Right atrium auricular region (tissue), 2 donors: ENCODE data around the gene NEAT1. TPM values are rescaled to one million over a fixed set of nuclear protein-coding genes. Genes with fewer than 3 reads are reported as not detected.

Source experiments
- DNase-seq: peaks from one replicate; pipeline ENCODE4 v3.0.0-alpha.2; 2019; ENCODE audit warnings: low spot score
- H3K27ac ChIP-seq, 2 donors: fragments of 200-600 bp; sonication (generic); 1 replicate in 1 of 2; 2 replicates in 1 of 2; pipeline ENCODE4 v1.5.1; 2016 to 2019
- H3K27me3 ChIP-seq, 2 donors: fragments of 200-600 bp; sonication (generic); one replicate each; pipeline versions ENCODE4 v1.5.1 to v1.6.0; 2017 to 2019
- H3K36me3 ChIP-seq: fragments of 200-600 bp; sonication (generic); one replicate; pipeline ENCODE4 v1.5.1; 2016
- H3K4me1 ChIP-seq, 2 donors: fragments of 200-600 bp; sonication (generic); one replicate each; pipeline versions ENCODE4 v1.5.1 to v1.6.0; 2017 to 2019
- H3K4me3 ChIP-seq, 2 donors: fragments of 200-600 bp; sonication (generic); 1 replicate in 1 of 2; 2 replicates in 1 of 2; pipeline ENCODE4 v1.5.1; 2017 to 2019; ENCODE audit warnings: mild to moderate bottlenecking in 1 of 2, moderate library complexity in 1 of 2
- H3K9me3 ChIP-seq, 2 donors: fragments of 200-600 bp; sonication (generic); one replicate each; pipeline ENCODE4 v1.5.1; 2019
- total RNA-seq, 2 donors: library from RNA; depleted of rRNA; stranded (reverse); fragments of >200 nt; gene quantifications; one replicate each; pipeline ENCODE4 v1.1.0, GENCODE V29; 2016
- TF ChIP-seq, protein P1 (sequence below), 2 donors: fragments of 200-600 bp; sonication (generic); IDR thresholded peaks; one replicate each; pipeline ENCODE4 v1.5.1; 2019; ENCODE audit warnings: antibody characterized with exemption in 2 of 2

Gene NEAT1
- total RNA-seq, 2 donors from 2014 or later: 43.7 to 52.5 TPM

DNA sequence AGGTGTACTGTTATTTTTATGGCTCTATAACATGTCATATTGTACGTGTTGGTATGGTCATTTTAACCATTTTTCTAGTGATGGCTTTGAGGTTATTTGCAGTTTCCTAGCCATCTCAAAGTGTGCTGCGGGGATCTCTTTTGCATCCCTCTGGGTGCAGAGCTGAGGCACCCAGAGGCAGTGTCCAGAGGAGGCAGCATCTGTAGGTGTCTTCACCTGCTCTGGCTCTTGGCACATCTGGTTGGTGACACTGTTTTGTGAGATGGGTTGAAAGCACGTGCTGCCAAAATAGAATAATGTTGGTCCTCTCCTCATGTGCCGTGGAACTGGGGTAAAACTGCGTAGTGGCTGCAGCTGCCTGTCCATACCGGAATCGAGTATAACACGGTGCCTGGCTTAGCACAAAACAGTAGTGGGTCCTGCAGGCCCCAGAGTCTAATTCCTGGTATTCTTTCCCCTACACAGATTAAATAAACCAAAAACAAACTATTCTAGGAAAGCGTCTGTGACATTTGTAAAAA lies 12.9 kb downstream of the NEAT1 start:
- peak overlapping the region in 1 of 2 donors; percentile 8 for H3K4me3 ChIP-seq
- peaks cover 0 to 89% of the 10 kb centered on the region in 2 donors for H3K4me1 ChIP-seq
- H3K27ac ChIP-seq: peak overlapping the region; percentile 68 to 99
- H3K9me3 ChIP-seq: no peaks in the 10 kb centered on the region
- no peaks in the 10 kb centered on the region for H3K27me3 ChIP-seq
- TF ChIP-seq, protein P1, sequence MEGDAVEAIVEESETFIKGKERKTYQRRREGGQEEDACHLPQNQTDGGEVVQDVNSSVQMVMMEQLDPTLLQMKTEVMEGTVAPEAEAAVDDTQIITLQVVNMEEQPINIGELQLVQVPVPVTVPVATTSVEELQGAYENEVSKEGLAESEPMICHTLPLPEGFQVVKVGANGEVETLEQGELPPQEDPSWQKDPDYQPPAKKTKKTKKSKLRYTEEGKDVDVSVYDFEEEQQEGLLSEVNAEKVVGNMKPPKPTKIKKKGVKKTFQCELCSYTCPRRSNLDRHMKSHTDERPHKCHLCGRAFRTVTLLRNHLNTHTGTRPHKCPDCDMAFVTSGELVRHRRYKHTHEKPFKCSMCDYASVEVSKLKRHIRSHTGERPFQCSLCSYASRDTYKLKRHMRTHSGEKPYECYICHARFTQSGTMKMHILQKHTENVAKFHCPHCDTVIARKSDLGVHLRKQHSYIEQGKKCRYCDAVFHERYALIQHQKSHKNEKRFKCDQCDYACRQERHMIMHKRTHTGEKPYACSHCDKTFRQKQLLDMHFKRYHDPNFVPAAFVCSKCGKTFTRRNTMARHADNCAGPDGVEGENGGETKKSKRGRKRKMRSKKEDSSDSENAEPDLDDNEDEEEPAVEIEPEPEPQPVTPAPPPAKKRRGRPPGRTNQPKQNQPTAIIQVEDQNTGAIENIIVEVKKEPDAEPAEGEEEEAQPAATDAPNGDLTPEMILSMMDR (IDR thresholded peaks at IDR 0.05): no peak
- peak; percentile 51 for DNase-seq
- H3K36me3 ChIP-seq: peaks cover 86% of the 10 kb centered on the region

DNA sequence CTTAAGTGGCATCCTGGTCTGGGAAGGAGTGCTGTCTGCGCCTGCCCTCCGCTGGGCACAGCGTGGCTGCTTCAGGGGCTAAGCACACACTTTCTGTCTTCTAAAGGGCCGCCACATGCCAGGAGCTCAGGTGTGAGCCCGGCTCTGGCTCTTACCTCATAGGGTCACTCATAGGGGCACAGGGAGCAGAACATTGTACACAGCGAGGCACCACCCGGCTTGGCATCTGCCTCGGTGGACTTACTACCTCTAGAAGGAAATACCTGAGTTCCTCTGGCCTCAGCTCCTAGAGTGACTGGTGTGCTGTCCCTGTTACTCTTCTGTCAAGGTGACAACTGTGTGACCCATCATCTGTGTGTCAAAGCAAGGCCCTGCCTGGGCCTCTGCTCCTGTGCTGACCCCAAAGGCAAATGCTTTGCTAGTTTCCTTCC lies 13.4 kb downstream of the NEAT1 start:
- peaks cover 89% of the 10 kb centered on the region for H3K36me3 ChIP-seq
- TF ChIP-seq, protein P1 (IDR thresholded peaks at IDR 0.05): no peak
- peak; percentile 68 for DNase-seq
- peak overlapping the region in 1 of 2 donors; percentile 8 for H3K4me3 ChIP-seq
- H3K9me3 ChIP-seq: no peaks in the 10 kb centered on the region
- no peaks in the 10 kb centered on the region for H3K27me3 ChIP-seq
- peaks cover 0 to 89% of the 10 kb centered on the region in 2 donors for H3K4me1 ChIP-seq
- peak overlapping the region; percentile 68 to 99 for H3K27ac ChIP-seq

DNA sequence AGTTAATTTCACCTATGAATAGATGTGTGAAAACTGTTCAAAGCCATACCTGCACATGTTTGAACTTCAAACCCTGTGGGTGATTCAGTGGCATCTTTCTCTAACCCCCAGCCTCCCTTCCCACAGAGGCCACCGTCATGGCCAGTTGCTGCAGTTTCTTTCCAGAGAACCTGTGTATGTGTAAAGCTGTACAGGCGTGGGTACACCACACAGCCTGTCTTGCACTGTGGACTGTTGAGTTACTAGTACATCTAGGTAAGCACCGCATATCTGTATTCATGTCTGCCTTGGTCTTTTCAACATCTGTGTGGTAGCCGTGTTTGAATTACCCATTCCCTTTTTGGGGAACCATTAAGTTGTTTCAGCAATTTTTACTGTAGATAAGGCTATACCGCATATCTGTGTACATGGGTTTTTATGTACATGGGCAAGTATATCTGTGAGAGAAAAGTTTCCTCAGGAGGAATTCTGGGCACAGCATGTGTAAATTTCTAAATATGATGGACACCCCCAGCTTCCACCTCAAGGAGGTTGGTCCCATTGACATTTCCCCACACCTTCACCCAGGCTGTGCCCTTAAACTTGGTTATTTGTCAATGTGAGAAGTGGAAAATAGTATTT lies 13.9 kb downstream of the NEAT1 start:
- peak; percentile 58 for DNase-seq
- peaks cover 89% of the 10 kb centered on the region for H3K36me3 ChIP-seq
- peaks cover 0 to 89% of the 10 kb centered on the region in 2 donors for H3K4me1 ChIP-seq
- peak overlapping the region in 1 of 2 donors; percentile 6 for H3K4me3 ChIP-seq
- H3K9me3 ChIP-seq: no peaks in the 10 kb centered on the region
- H3K27me3 ChIP-seq: no peaks in the 10 kb centered on the region
- TF ChIP-seq, protein P1 (IDR thresholded peaks at IDR 0.05): no peak
- peak overlapping the region; percentile 68 to 99 for H3K27ac ChIP-seq

DNA sequence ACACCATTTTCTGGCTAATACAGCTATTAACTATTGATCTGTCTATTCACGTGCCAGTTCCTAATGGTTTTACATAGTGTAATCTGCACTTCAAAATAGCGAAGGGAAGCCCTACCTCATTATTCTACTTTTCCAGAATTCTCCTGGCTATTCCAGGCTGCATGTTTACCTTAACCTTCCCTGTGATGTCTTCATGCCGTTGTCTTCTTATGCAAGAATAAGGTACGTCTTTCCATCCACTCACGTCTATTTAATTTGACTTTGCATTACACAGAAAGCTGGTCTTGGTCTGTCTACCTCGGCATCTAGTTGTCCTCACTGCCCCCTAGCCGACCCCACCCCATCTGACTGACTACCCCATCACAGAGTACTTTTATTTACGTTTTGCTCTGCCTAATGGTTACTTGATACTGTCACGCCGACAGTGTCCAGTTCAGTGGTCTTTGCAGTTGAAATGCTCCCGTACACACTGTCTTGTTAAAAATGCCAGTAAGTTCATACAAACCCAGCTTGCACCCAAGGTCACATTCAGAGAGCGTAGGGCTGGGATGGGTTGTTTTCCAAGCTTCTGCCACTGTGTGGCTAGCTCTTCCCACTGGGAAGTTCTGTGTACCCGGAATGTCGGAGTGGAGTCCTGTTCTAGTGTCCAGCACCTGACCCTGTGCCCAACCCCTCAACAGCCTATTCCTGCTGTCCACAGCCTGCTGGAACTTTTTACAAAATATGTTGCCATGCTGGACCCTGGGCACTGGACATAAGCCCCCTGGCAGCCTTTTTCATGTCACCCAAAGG lies 15.0 kb downstream of the NEAT1 start:
- Histone ChIP-seq H3K9me3 (no peaks in the 10 kb centered on the region), H3K4me1 (peaks cover 0 to 89% of the 10 kb centered on the region in 2 donors), H3K27ac (peak overlapping the region; percentile 65 to 66), H3K36me3 (peaks cover 91% of the 10 kb centered on the region), H3K4me3 (peak overlapping the region in 1 of 2 donors; percentile 14), H3K27me3 (no peaks in the 10 kb centered on the region)
- DNase-seq: peak; percentile 58
- TF ChIP-seq, protein P1 (IDR thresholded peaks at IDR 0.05): no peak

DNA sequence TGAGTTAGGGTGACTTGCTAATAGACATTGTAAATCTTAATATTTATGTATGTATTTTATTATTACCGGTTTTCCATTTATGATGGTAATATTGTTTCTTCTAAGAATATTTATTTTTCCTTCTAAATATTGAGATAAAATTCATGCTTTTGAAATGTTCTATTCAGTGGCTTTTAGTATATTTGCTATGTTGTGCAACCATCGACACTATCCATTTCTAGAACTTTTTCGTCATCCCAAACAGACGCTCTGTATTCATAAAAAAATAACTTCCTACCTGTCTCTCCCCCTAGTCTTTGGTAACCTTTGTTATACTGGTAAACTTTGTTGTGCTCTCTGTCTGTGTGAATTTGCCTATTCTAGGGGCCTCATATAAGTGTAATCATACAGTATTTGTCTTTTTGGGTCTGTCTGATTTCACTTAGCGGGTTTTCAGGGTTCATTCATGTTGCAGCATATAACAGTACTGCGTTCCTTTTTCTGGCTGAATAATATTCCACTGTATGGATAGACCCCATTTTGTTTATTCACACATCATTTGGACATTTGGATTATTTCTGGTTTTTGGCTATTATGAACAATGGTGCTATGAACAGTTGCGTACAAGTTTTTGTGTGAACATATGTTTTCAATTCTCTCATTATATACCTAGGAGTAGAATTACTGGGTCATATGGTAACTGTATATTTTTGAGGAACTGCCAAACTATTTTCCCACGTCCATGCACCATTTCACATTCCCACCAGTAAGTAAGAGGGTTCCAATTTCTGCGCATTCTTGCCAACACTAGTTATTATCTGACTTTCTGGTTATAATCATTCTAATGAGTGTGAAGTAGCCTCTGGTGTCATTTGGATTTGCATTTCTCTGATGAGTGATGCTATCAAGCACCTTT lies 15.9 kb downstream of the NEAT1 start:
- no peak for DNase-seq
- TF ChIP-seq, protein P1 (IDR thresholded peaks at IDR 0.05): no peak
- peak overlapping the region; percentile 65 to 66 for H3K27ac ChIP-seq
- H3K9me3 ChIP-seq: no peaks in the 10 kb centered on the region
- H3K36me3 ChIP-seq: peaks cover 91% of the 10 kb centered on the region
- no peaks in the 10 kb centered on the region for H3K27me3 ChIP-seq
- H3K4me1 ChIP-seq: peaks cover 0 to 88% of the 10 kb centered on the region in 2 donors
- no peak overlapping the region for H3K4me3 ChIP-seq
